Lung (tissue), 12 donors: ENCODE data around the gene AFAP1. TPM values are rescaled to one million over a fixed set of nuclear protein-coding genes. Genes with fewer than 3 reads are reported as not detected.
A peak's percentile ranks its signal among the peaks of the same experiment; 100 is the strongest.

Source experiments
- ATAC-seq: fragments of 200-7000 bp; cut with Tn5 transposase; one replicate; pipeline ENCODE4 v1.9.1; 2020; ENCODE audit warnings: moderate number of reproducible peaks; ENCODE audit not compliant: insufficient read depth, low FRiP score
- DNase-seq, 3 donors: peaks; one replicate each; pipeline ENCODE4 v3.0.0-alpha.2; 2013 to 2017
- H3K27ac ChIP-seq, 2 donors: one replicate each; pipeline ENCODE4 v1.5.1; 2013; ENCODE audit warnings: mild to moderate bottlenecking in 2 of 2, moderate library complexity in 2 of 2, control low read depth in 1 of 2, inconsistent platforms in 1 of 2, low read depth in 1 of 2, low read length in 1 of 2
- H3K27me3 ChIP-seq, 3 donors: one replicate each; pipeline ENCODE4 v1.5.1; 2013; ENCODE audit warnings: low read length in 2 of 3; ENCODE audit not compliant: control insufficient read depth in 3 of 3, insufficient read depth in 3 of 3
- H3K36me3 ChIP-seq, 4 donors: one replicate each; pipeline ENCODE4 v1.5.1; 2013; ENCODE audit warnings: low read length in 4 of 4, mild to moderate bottlenecking in 1 of 4, moderate library complexity in 1 of 4; ENCODE audit not compliant: control insufficient read depth in 4 of 4, insufficient read depth in 4 of 4
- H3K4me1 ChIP-seq, 5 donors: one replicate each; pipeline ENCODE4 v1.5.1; 2013; ENCODE audit warnings: low read length in 5 of 5, mild to moderate bottlenecking in 2 of 5, moderate library complexity in 1 of 5; ENCODE audit not compliant: control insufficient read depth in 5 of 5, insufficient read depth in 5 of 5
- H3K4me3 ChIP-seq: one replicate; pipeline ENCODE4 v1.5.1; 2013; ENCODE audit warnings: mild to moderate bottlenecking, control low read depth, moderate library complexity
- H3K9ac ChIP-seq, 2 donors: one replicate each; pipeline ENCODE4 v1.5.1; 2013; ENCODE audit warnings: low read length in 2 of 2, control low read depth in 1 of 2; ENCODE audit not compliant: insufficient read depth in 1 of 2
- H3K9me3 ChIP-seq, 4 donors: one replicate each; pipeline ENCODE4 v1.5.1; 2013; ENCODE audit warnings: low read length in 3 of 4, mild to moderate bottlenecking in 1 of 4, moderate library complexity in 1 of 4; ENCODE audit not compliant: control insufficient read depth in 4 of 4, insufficient read depth in 3 of 4
- WGBS, 2 donors: extraction: QIAGEN DNeasy Blood & Tissue Kit; methylation state at CpG; one replicate each; pipeline ENCODE4 v1.1.7; 2013; 5-methylcytosine and 5-hydroxymethylcytosine counted together
- polyA plus RNA-seq, 2 donors: library from polyadenylated mRNA; stranded (reverse); fragments of 200-250 nt; gene quantifications; one replicate each; pipeline ENCODE4 v1.2.1, GENCODE V29; 2013
- total RNA-seq, 2 donors: library from RNA; depleted of rRNA in 1 of 2; stranded (reverse); fragments of >200 nt in 1 of 2; gene quantifications; one replicate each; pipeline ENCODE4 v1.2.1, GENCODE V29; 2014 to 2021
- TF ChIP-seq, protein P1 (sequence below): IDR thresholded peaks from 2 replicates; pipeline ENCODE4 v1.5.1; 2012; ENCODE audit warnings: mild to moderate bottlenecking; ENCODE audit errors: control extremely low read depth, extremely low read depth
- donor health status: control.
- donor health status: control.
- donor health status: Bipolar disorder and iron deficiency.
- donor health status: healthy.
- donor health status: DM: yes; HTN: yes; CAD: no.

AFAP1 gene
- total and polyA plus RNA-seq, 4 donors = 5.3 to 34.1 (median 12.3) TPM

DNA sequence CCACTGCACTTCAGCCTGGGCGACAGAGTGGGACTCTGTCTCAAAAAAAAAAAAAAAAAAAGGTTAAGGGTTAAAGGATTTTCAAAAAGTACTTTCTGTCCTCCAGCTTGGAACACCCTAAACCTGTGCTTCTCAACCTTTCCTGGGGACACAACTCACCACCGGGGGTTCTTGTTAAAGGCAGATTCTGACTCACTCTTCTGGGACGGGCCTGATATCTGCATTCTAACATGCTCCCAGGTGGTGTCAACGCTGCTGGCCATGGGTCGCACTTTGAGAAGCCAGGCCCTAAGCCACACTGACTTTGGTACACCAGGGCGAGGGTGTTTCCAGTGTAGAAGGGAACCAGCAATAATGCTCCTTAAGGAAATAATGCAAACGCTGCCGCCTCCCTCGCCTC is 46.1 kb downstream of the AFAP1 start:
- Histone ChIP-seq H3K9me3 (peaks cover 0 to 2% (median 0%) of the 10 kb centered on the region in 4 donors), H3K27ac (no peak overlapping the region), H3K9ac (no peak overlapping the region), H3K27me3 (no peaks in the 10 kb centered on the region), H3K36me3 (no peaks in the 10 kb centered on the region), H3K4me1 (peaks cover 0 to 11% (median 3%) of the 10 kb centered on the region in 5 donors), H3K4me3 (no peak overlapping the region)
- ATAC-seq (no peak), DNase-seq (no peak)
- TF ChIP-seq, protein P1, sequence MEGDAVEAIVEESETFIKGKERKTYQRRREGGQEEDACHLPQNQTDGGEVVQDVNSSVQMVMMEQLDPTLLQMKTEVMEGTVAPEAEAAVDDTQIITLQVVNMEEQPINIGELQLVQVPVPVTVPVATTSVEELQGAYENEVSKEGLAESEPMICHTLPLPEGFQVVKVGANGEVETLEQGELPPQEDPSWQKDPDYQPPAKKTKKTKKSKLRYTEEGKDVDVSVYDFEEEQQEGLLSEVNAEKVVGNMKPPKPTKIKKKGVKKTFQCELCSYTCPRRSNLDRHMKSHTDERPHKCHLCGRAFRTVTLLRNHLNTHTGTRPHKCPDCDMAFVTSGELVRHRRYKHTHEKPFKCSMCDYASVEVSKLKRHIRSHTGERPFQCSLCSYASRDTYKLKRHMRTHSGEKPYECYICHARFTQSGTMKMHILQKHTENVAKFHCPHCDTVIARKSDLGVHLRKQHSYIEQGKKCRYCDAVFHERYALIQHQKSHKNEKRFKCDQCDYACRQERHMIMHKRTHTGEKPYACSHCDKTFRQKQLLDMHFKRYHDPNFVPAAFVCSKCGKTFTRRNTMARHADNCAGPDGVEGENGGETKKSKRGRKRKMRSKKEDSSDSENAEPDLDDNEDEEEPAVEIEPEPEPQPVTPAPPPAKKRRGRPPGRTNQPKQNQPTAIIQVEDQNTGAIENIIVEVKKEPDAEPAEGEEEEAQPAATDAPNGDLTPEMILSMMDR = no peak
- WGBS, 2 donors = 90 to 95% methylated on average over 8 to 9 of the region's 9 CpGs

DNA sequence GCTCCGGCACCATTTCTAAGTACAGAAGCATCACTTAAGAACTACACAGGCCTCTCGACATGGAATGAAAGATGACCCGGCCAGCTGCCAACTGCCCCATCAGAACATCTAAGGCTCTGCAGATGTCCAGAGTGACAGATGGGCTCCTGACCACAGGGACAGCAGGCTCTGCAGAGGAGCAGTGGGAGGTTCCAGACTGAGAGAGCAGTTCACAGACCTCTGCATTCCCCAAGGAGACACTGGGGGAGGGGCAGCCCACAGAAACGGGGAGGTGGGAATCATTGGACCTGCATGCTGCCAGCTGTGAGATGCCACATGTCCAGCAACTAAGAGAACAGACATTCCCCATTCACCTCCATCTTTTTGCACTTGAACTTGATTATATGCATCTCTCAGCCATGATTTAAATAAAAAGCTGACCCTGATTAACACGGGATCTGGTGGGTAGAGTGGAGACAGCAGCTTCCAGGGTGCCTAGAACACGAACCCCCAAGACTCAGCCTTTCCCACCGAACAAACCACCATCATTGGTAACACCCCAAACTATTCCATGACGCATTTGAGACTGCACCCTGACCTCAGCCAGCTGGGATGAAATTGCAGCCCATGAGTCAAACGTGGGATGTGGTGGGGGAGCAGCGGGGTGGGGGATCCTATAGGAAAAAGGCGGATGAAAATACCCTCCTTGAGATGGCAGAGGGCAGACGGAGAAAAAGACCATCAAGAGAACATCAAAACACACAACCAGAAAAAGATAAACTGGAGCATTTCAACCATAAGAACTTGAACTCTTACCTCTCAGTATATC is 47.2 kb downstream of the AFAP1 start:
- TF ChIP-seq, protein P1 = no peak
- H3K9ac ChIP-seq = no peak overlapping the region
- DNase-seq = peak in 2 of 3 donors; percentile 40 to 50
- WGBS, 2 donors = 59 to 67% methylated on average over 12 of the region's 12 CpGs
- H3K27me3 ChIP-seq = no peaks in the 10 kb centered on the region
- peaks cover 0 to 2% (median 0%) of the 10 kb centered on the region in 4 donors for H3K9me3 ChIP-seq
- H3K4me3 ChIP-seq = no peak overlapping the region
- no peak overlapping the region for H3K27ac ChIP-seq
- ATAC-seq = no peak
- no peaks in the 10 kb centered on the region for H3K36me3 ChIP-seq
- H3K4me1 ChIP-seq = peaks cover 0 to 11% (median 3%) of the 10 kb centered on the region in 5 donors

DNA sequence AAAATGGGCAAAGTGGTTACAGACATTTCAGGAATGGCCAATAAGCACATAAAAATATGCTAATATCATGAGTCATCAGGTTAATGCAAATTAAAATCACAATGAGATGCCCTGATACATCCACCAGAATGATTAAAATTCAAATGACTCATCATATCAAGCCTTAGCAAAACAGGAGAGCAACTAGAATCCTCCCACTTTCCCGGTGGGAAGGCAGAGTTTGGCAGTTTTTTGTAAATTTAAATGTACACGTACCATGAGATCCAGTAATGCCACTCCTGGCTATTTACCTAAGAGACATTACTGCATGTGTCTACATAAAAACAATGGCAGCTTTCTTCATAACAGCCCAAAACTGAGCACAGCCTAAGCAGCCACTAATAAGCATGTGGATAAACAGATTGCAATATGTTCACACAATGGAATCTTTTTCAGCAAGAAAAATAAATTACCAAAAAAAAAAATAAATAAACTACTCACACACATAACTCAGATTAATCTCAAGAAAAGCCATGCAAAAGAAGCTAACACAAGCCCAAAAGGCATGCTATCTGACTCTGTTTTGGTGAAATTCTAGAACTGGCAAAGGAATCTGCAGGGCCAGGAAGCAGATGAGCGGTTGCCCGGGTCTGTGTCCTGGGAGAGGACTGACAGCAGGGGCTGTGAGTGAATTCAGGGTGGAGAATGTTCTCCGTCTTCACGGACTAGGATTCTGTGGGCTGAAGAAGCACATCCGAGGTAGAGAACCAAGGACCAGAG is 48.8 kb downstream of the AFAP1 start:
- Histone ChIP-seq H3K27me3 (no peaks in the 10 kb centered on the region), H3K36me3 (no peaks in the 10 kb centered on the region), H3K9ac (no peak overlapping the region), H3K9me3 (peaks cover 0 to 2% (median 0%) of the 10 kb centered on the region in 4 donors), H3K4me3 (no peak overlapping the region), H3K27ac (no peak overlapping the region), H3K4me1 (peaks cover 0 to 24% (median 6%) of the 10 kb centered on the region in 5 donors)
- TF ChIP-seq, protein P1 = no peak
- WGBS, 2 donors = 65 to 68% methylated on average over 7 of the region's 7 CpGs
- ATAC-seq (no peak), DNase-seq (no peak)
